ENCODE data around the gene DSCAM.

DSCAM gene

DNA sequence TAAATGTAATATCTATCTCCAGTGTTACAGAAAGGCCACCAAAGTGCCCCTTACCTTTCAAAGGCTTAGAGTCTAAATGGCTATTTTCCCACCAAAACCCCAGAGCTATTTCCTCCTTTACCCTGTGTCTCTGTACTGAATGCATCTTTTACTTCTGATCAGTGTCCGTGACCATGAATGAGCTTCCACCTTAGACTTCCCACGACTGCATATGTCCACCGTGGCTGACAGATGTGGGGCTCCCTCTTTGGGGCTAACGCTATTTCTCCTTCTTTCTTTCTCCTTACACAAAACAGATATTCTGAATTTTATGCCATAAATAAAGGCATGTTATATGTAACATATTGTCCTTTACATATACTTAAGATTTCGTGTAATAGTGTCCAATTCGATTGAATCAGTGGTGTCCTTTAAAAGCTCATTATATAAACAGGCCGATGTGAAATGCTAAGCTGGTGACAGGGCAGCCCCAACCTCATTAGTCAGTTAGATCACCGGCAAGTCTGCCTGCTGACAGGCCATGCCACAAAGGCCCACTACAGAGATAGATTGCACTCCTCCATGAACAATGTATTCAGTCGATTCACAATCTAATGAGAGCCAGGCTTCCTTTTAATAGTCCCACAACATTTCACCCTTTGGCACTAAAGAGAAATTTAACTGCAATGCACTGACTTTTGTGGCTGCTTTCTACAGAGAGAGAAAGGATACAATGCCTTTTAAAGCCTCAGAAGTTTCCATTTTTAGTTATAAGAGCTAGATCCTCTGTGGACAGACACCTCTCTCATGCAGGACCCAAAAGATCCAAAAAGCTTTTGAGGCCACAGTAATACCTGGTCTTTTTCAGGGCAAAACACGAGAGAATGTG, 681.8 kb downstream of the DSCAM start:
- no peak for DNase-seq

GRCh38 chr21:40162075-40162474, 684.9 kb downstream of the DSCAM start:
- no peak for DNase-seq

DNA sequence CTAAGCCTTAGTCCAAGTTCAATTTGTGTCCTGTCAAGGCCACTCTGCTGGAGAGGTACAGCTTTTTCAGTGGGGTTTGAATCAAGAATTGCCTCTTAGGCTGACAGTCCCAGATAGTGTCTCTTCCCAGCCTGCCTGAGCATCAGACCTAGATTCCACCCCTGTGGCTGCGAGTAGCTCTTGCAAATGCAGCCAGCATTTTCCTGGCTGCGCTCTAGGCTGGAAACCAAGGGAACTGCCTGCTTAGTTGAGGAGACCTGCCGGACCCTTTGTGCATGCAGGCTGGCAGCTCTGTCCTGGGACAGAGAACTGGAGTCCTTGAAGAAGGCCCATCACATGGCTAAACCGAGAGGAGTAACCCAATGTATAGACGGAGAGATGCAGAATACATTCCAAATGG, 686.0 kb downstream of the DSCAM start:
- no peak for DNase-seq

GRCh38 chr21:40158366-40158765, 688.6 kb downstream of the DSCAM start:
- no peak for DNase-seq

GRCh38 chr21:40155563-40155962, 691.4 kb downstream of the DSCAM start:
- DNase-seq = no peak

DNA sequence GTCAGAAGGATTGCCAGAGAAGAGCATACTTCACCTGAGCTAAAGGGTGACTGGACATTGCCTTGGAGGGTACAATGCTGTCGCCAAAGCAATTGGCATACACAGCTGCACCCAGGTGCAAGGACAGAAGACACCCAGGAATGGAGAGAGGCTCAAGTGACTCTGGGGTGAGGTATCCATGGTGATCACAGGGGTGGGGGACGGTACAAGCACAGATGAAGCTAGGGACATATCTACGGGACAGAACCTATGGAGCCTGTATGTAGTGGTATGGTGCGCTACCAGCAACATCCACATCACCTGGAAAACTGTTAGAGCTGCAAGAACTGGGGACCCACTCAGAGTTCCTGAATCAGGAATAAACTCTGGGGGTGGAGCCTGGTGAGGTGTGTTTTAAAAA, 693.6 kb downstream of the DSCAM start:
- DNase-seq = no peak

DNA sequence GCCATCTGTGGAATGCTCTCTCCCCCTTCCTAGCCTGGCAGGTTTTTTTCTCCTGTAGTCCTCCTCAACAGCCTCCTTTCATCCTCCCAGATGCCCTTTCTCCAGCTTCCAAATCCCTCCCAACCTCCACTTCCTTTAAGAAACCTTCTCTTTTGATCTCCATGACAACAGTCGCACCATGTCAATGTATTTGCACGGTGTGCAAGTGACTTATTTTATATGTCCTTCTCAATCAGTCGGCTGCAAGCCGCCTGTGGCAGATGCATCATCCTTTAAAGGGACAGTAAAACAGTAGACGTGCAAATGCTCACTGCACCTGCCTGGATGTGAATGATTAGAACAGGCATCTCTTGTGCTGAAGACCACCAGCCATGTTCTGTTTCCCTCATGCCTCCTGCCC, 694.5 kb downstream of the DSCAM start:
- DNase-seq = no peak

- no peak for DNase-seq
These were observed 695.3 kb downstream of the DSCAM start for GRCh38 chr21:40151611-40152010.

DNA sequence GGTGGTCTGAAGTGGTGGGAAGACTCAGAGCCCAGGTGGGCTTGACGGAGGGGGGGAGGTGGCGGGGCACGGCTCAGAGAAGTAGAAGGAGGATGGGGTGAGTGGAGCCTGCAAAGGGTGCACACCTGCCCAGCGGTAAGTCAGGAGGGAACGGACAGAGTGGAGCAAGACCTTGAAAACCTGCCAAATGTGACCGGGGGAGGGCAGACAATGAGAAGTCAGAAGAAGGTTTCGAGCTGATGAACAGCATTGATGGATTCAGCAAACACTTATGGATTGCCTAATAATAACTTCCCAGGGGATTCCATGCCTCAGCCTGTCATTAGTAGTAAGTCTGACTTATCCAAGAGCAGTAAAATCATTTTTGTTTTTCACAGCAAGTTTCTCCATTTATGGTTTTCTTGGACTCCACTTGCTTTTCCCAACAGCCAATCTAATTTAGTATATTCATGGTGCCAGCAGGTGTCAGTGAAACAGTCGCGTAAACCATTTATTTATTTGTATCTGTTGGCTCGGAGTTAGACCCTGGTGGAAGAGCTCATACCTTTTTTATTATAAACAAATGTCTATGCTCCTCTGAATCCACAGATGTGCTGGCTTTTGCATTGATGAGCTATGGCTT, 700.6 kb downstream of the DSCAM start:
- no peak for DNase-seq

- peak; percentile 51 for DNase-seq
These were observed 703.0 kb downstream of the DSCAM start for GRCh38 chr21:40143822-40144525.

DNA sequence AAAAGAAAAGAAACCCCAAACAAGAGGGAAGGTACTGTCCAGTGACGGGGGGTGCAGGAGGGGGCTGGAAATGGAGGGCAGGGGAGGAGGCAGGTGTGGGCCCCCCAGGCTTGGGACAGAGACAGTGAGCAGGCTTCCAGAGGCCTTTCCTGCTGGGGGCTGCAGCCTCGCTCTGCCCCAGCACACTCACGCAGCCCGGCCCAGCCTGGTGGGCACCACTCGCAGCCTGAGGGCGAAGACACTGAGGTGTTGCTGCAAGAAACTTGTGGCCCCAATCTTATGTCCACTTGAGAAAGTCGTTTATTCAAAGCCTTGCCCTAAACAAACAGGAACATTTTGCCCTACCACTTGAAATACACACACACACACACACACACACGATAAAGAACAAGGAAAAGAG, 705.3 kb downstream of the DSCAM start:
- DNase-seq = no peak

- DNase-seq = no peak
These were observed 706.3 kb downstream of the DSCAM start for GRCh38 chr21:40140675-40141074.

GRCh38 chr21:40139636-40140035, 707.3 kb downstream of the DSCAM start:
- DNase-seq = no peak

DNA sequence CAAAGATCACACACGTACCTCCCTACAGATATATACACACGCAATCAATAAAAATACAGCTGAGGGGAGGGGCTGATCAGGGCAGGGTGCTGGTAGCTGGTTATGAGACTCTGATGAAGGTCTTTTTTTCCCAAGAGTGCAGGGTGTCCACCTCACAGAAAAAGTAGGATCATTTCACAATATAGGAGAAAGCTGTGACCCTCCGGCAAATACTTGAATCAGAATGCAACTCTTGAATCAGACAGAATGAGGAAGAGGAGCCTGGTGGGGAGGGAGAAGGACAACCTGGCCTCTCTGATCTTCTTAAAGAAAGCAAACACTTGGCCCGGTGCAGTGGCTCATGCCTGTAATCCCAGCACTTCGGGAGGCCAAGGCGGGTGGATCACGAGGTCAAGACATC, 710.4 kb downstream of the DSCAM start:
- no peak for DNase-seq

DNA sequence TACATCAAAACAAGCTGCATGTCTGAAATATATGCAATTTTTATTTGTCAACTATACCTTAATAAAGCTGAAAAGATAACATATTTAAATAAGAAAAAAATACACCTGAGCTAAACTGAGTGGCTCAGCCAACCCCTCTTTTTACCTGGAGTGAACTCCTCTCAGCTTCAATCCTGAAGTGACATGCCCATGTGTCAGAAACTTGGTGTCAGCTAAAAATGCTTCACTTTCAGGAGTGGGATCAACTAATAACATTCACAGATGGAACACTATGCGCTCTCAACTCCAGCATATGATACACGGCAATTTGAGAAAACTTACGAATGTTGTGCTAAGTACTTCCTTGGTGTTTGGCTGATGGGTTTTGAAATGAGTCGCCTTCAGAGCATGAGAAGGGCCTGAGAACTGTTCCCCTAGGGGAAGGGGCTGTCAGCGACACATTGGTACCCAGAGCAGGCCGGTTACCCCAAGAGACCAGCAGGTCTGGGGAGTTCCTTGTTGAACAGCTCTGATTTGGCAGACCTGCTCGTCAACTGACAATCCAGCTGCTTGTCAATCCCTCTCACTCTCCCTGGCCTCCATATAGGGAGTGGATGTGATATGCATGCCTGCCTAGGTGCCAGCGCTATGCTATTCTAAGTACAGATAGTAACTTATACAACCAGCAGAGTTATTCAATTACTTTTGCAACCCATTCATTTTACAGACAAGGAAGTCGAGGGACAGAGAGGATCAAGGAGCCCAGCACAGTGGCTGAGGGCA, 712.0 kb downstream of the DSCAM start:
- no peak for DNase-seq

GRCh38 chr21:40130476-40130875, 716.5 kb downstream of the DSCAM start:
- no peak for DNase-seq

GRCh38 chr21:40129809-40130208, 717.1 kb downstream of the DSCAM start:
- no peak for DNase-seq

DNA sequence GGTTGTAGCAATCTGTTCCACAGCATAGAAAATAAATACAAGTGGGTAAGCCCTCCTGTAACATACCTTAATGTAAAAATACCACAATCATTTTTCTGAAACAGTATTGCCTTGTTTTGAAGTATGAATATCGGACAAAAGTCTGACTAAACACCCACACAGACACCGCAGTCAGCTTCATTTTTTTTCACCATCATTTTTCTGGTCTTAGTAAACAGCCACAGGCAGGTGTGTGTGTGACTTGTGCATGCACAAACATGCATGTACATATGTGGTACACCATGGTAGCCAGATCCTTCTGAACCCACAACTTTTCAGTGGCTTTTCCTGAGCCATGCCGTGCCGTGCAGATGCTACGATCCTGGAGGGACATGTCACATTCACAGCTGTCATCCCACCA, 718.1 kb downstream of the DSCAM start:
- DNase-seq = no peak

- peak; percentile 15 for DNase-seq
These were observed 725.9 kb downstream of the DSCAM start for GRCh38 chr21:40120940-40121575.

- DNase-seq = no peak
These were observed 728.4 kb downstream of the DSCAM start for GRCh38 chr21:40118527-40118926.

- DNase-seq = no peak
These were observed 729.7 kb downstream of the DSCAM start for GRCh38 chr21:40117236-40117635.

- no peak for DNase-seq
These were observed 731.2 kb downstream of the DSCAM start for GRCh38 chr21:40115775-40116174.
